ENCODE measurements around the gene DNAJC17. TPM values are rescaled to one million over a fixed set of nuclear protein-coding genes. Genes with fewer than 3 reads are reported as not detected.

DNAJC17 gene
- total and polyA plus RNA-seq, 2 of the 13 experiments (the other 11 are each of a cell fraction or from before 2014, with no cell fraction given): 22.2 to 26.5 TPM

- TF ChIP-seq, protein P1, sequence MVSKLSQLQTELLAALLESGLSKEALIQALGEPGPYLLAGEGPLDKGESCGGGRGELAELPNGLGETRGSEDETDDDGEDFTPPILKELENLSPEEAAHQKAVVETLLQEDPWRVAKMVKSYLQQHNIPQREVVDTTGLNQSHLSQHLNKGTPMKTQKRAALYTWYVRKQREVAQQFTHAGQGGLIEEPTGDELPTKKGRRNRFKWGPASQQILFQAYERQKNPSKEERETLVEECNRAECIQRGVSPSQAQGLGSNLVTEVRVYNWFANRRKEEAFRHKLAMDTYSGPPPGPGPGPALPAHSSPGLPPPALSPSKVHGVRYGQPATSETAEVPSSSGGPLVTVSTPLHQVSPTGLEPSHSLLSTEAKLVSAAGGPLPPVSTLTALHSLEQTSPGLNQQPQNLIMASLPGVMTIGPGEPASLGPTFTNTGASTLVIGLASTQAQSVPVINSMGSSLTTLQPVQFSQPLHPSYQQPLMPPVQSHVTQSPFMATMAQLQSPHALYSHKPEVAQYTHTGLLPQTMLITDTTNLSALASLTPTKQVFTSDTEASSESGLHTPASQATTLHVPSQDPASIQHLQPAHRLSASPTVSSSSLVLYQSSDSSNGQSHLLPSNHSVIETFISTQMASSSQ (IDR thresholded peaks at IDR 0.05; ENCODE audit: low read depth): peak; percentile 28; the same call in 1 of the 2 replicates
- TF ChIP-seq, protein P1 (CRISPR knock-in tag; IDR thresholded peaks at IDR 0.05; ENCODE audit: borderline replicate concordance): peak; percentile 54; the same call in 1 of the 2 replicates
- TF ChIP-seq MLX (CRISPR knock-in tag; IDR thresholded peaks at IDR 0.05) (no peak), LCORL (IDR thresholded peaks at IDR 0.05) (no peak), LCORL (CRISPR knock-in tag; IDR thresholded peaks at IDR 0.05) (peak; percentile 88), THAP7 (CRISPR knock-in tag; IDR thresholded peaks at IDR 0.05) (peak; percentile 48; the same call in 1 of the 2 replicates), ISX (CRISPR knock-in tag; conservative IDR thresholded peaks at IDR 0.05) (0 out of 2 replicates have a peak, but pooled peaks have one; percentile 24), ZNF550 (CRISPR knock-in tag; IDR thresholded peaks at IDR 0.05; ENCODE audit: borderline replicate concordance) (peak; percentile 85; the same call in 1 of the 2 replicates), GMEB2 (CRISPR knock-in tag; IDR thresholded peaks at IDR 0.05; ENCODE audit: low read depth) (peak; percentile 97), ZNF7 (CRISPR knock-in tag; IDR thresholded peaks at IDR 0.05) (no peak), RCOR2 (CRISPR knock-in tag; IDR thresholded peaks at IDR 0.05) (no peak), THYN1 (CRISPR knock-in tag; IDR thresholded peaks at IDR 0.05; ENCODE audit: borderline replicate concordance, low read depth) (no peak), ZNF260 (CRISPR knock-in tag; IDR thresholded peaks at IDR 0.05; ENCODE audit: borderline replicate concordance, low read depth) (no peak), CSRNP1 (CRISPR knock-in tag; IDR thresholded peaks at IDR 0.05) (peak; percentile 88; the same call in 1 of the 2 replicates)
- TF ChIP-seq, protein P2, sequence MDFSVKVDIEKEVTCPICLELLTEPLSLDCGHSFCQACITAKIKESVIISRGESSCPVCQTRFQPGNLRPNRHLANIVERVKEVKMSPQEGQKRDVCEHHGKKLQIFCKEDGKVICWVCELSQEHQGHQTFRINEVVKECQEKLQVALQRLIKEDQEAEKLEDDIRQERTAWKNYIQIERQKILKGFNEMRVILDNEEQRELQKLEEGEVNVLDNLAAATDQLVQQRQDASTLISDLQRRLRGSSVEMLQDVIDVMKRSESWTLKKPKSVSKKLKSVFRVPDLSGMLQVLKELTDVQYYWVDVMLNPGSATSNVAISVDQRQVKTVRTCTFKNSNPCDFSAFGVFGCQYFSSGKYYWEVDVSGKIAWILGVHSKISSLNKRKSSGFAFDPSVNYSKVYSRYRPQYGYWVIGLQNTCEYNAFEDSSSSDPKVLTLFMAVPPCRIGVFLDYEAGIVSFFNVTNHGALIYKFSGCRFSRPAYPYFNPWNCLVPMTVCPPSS (IDR thresholded peaks at IDR 0.05): no peak
- TF ChIP-seq, protein P3, sequence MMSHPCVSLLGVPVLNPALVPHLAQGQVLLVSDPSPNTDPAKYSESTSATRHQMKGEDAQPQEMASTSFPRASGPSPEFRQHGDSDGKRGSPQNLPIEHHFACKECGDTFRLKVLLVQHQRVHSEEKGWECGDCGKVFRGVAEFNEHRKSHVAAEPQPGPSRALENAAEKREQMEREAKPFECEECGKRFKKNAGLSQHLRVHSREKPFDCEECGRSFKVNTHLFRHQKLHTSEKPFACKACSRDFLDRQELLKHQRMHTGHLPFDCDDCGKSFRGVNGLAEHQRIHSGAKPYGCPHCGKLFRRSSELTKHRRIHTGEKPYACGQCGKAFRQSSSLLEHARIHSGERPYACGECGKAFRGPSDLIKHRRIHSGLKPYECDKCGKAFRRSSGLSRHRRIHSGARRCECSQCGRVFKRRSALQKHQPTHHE (CRISPR knock-in tag; IDR thresholded peaks at IDR 0.05; ENCODE audit: borderline replicate concordance): peak; percentile 83
Observed at GRCh38 chr15:40807028-40807887, at the start of gene DNAJC17, which contains the start of gene ZFYVE19 (continued).

All from HepG2 (cell line).